Pancreas (tissue), 10 donors: ENCODE measurements around the gene HDHD2. TPM values are rescaled to one million over a fixed set of nuclear protein-coding genes. Genes with fewer than 3 reads are reported as not detected.

Experiments used
- ATAC-seq, 4 donors: fragments of 200-7000 bp; cut with Tn5 transposase; one replicate each; pipeline versions ENCODE4 v1.8.0 to v1.9.1; 2020; ENCODE audit warnings: mild to moderate bottlenecking in 4 of 4, moderate library complexity in 4 of 4
- DNase-seq, 6 donors: peaks; one replicate each; pipeline ENCODE4 v3.0.0-alpha.2; 2020
- FAIRE-seq: peaks from 2 replicates; lab custom pipeline; 2012; peaks lifted over from hg19 to GRCh38; lab: Jason Lieb, UNC
- H3K27ac ChIP-seq, 4 donors: fragments of 200-600 bp; sonication (generic); 1 replicate in 3 of 4; 2 replicates in 1 of 4; pipeline versions ENCODE4 v1.5.0 to v1.8.0; 2020
- H3K27me3 ChIP-seq, 4 donors: fragments of 200-600 bp; one replicate each; pipeline ENCODE4 v1.8.0; 2021
- H3K36me3 ChIP-seq, 3 donors: fragments of 200-600 bp; sonication (generic) in 1 of 3; one replicate each; pipeline versions ENCODE4 v1.5.0 to v1.8.0; 2020 to 2021
- H3K4me1 ChIP-seq, 3 donors: fragments of 200-600 bp; one replicate each; pipeline ENCODE4 v1.8.0; 2021
- H3K4me3 ChIP-seq, 4 donors: fragments of 200-600 bp; sonication (generic) in 2 of 4; one replicate each; pipeline versions ENCODE4 v1.5.0 to v1.8.0; 2020 to 2021
- H3K9me3 ChIP-seq, 4 donors: fragments of 200-600 bp; one replicate each; pipeline ENCODE4 v1.8.0; 2021
- WGBS, 2 donors: extraction: QIAGEN DNeasy Blood & Tissue Kit; methylation state at CpG; one replicate each; pipeline ENCODE4 v1.1.7; 2013; 5-methylcytosine and 5-hydroxymethylcytosine counted together
- intact Hi-C, 3 donors: fragments of 100-400 bp; cut with DNase I; formaldehyde crosslinking; loops; one replicate each; pipeline versions ENCODE4 v1.11.1 to v1.14.2; 2022
- polyA plus RNA-seq, 2 donors: library from polyadenylated mRNA; stranded (reverse); fragments of 200-250 nt; gene quantifications; one replicate each; pipeline ENCODE4 v1.2.3, GENCODE V29; 2013
- total RNA-seq, 6 donors: library from RNA; stranded (reverse); fragmentation: NEBNext Ultra II Directional in 4 of 6; extraction: Animal tissue kit (Norgen Biotek cat#: 25700) in 4 of 6; gene quantifications; one replicate each; pipeline versions ENCODE4 v1.2.1 to v1.2.4, GENCODE V29; 2021 to 2023
- TF ChIP-seq, protein P1 (sequence below), 4 donors: fragments of 200-600 bp; sonication (generic) in 3 of 4; IDR thresholded peaks; one replicate each; pipeline versions ENCODE4 v1.5.0 to v1.8.0; 2021; ENCODE audit warnings: antibody characterized with exemption in 4 of 4
- donor health status: healthy with polysubstance abuse.
- donor health status: DM: no; HTN: no; CAD: no; lungs with moderate emphysema.
- donor health status: DM: no; HTN: no; CAD: no.
- donor health status: control.
- donor health status: control.
- donor health status: Bipolar disorder and iron deficiency.
- donor health status: DM: yes; HTN: yes; CAD: no.
- donor health status: DM: no; HTN: no; CAD: no.
- donor health status: DM: no; HTN: no; CAD: no.
- donor health status: DM: yes; HTN: yes; CAD: no.

Gene HDHD2
- total and polyA plus RNA-seq, 8 donors = 12.7 to 28.0 (median 22.0) TPM

DNA sequence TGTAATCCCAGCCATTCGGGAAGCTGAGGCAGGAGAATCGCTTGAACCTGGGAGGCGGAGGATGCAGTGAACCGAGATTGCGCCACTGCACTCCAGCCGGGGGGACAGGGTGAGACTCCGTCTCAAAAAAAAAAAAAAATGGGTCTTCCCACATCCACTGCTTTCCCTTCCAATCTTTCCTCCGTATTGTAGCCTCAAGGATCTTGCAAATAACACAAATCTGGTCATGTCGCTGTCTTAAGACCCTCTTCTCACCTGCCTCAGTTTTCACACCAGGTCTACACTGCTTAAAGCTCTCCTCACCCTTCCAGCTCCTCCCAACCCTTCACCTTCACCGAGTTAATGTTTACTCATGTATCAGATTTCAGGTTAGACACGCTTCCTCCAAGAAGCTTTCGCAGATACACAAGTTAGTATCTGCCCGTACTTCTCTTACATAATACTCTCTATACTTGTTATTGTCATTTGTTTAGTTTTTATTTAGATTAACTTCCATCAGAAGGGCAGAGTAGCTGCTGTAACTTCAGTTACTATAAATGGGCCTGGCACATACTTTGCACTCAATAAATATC is 24.3 kb upstream of the HDHD2 start:
- FAIRE-seq = no peak
- intact Hi-C loops = no loop called here
- no peak overlapping the region for H3K27ac ChIP-seq
- WGBS, 2 donors = 52% methylated on average over 13 of the region's 13 CpGs
- TF ChIP-seq, protein P1, sequence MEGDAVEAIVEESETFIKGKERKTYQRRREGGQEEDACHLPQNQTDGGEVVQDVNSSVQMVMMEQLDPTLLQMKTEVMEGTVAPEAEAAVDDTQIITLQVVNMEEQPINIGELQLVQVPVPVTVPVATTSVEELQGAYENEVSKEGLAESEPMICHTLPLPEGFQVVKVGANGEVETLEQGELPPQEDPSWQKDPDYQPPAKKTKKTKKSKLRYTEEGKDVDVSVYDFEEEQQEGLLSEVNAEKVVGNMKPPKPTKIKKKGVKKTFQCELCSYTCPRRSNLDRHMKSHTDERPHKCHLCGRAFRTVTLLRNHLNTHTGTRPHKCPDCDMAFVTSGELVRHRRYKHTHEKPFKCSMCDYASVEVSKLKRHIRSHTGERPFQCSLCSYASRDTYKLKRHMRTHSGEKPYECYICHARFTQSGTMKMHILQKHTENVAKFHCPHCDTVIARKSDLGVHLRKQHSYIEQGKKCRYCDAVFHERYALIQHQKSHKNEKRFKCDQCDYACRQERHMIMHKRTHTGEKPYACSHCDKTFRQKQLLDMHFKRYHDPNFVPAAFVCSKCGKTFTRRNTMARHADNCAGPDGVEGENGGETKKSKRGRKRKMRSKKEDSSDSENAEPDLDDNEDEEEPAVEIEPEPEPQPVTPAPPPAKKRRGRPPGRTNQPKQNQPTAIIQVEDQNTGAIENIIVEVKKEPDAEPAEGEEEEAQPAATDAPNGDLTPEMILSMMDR (IDR thresholded peaks at IDR 0.05) = no peak
- ATAC-seq = peak; percentile 35 to 45 (median 38)
- H3K9me3 ChIP-seq = no peaks in the 10 kb centered on the region
- no peak for DNase-seq
- peak overlapping the region in 3 of 4 donors; percentile 51 to 99 (median 78) for H3K4me3 ChIP-seq
- no peaks in the 10 kb centered on the region for H3K27me3 ChIP-seq
- peaks cover 8 to 18% (median 13%) of the 10 kb centered on the region in 3 donors for H3K4me1 ChIP-seq
- H3K36me3 ChIP-seq = no peaks in the 10 kb centered on the region

DNA sequence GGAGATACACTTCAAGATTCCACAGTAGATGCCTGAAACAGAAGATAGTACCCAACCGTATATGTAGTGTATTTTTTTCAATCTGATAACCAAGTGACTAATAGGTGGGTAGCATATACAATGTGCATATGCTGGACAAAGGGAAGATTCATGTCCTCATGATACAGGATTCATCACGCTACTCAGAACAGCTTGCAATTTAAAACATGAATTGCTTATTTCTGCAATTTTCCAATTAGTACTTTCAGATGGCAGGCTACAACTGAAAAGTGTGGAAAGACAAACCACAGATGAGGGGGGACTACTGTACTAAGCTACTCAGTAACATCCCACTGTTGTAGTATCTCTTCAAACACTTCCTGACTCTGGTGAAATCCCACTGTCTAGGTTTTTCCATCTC is 22.2 kb upstream of the HDHD2 start:
- Histone ChIP-seq H3K9me3 (no peaks in the 10 kb centered on the region), H3K4me3 (no peak overlapping the region), H3K36me3 (no peaks in the 10 kb centered on the region), H3K27me3 (no peaks in the 10 kb centered on the region), H3K4me1 (peaks cover 8 to 24% (median 13%) of the 10 kb centered on the region in 3 donors), H3K27ac (no peak overlapping the region)
- 75 to 81% methylated on average over 2 of the region's 2 CpGs for WGBS, 2 donors
- DNase-seq (no peak), ATAC-seq (no peak), FAIRE-seq (no peak)
- TF ChIP-seq, protein P1 (IDR thresholded peaks at IDR 0.05) = no peak
- intact Hi-C loops = no loop called here

DNA sequence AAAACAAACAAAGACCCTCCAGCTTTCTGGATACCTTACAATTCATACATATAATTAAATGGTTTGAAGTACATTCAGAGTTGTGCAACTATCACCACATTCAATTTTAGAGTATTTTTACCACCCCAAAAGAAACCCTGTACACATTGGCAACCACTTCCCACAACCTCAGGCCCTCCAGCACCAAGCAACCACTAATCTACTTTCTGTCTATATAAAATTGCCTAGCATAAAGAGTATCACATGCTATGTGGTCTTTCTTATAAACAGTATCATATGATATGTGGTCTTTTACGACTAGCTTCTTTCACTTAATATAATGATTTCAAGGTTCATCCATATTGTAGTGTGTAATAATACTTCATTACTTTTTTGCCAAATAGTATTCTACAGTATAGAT is 18.6 kb upstream of the HDHD2 start:
- Histone ChIP-seq H3K36me3 (no peaks in the 10 kb centered on the region), H3K27me3 (no peaks in the 10 kb centered on the region), H3K9me3 (no peaks in the 10 kb centered on the region), H3K4me1 (peaks cover 0 to 17% (median 8%) of the 10 kb centered on the region in 3 donors), H3K4me3 (no peak overlapping the region), H3K27ac (no peak overlapping the region)
- 73 to 88% methylated on average over 1 of the region's 1 CpG for WGBS, 2 donors
- DNase-seq (no peak), FAIRE-seq (no peak), ATAC-seq (no peak)
- intact Hi-C loops = no loop called here
- TF ChIP-seq, protein P1 (IDR thresholded peaks at IDR 0.05) = no peak

DNA sequence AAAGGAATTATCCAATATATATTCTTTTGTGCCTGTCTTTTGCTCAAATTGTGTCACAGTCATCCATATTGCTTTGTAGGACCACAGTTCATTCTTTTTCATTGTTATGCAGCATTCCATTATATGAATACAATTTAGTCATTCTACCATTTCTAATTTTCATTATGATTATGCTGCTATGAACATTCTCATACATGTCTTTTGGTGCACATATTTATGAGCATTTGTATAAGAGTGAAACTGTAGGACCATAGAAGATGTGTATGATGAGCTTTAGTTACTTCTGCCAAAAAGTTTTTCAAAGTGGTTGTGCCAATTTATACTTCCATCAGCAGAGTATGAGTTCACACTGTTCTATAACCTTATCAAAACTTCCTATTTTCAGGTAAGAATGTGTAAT is 18.2 kb upstream of the HDHD2 start:
- H3K36me3 ChIP-seq = no peaks in the 10 kb centered on the region
- FAIRE-seq = no peak
- no peaks in the 10 kb centered on the region for H3K9me3 ChIP-seq
- TF ChIP-seq, protein P1 (IDR thresholded peaks at IDR 0.05) = no peak
- no peak for ATAC-seq
- H3K27ac ChIP-seq = no peak overlapping the region
- peaks cover 0 to 13% (median 5%) of the 10 kb centered on the region in 3 donors for H3K4me1 ChIP-seq
- no peak overlapping the region for H3K4me3 ChIP-seq
- no peaks in the 10 kb centered on the region for H3K27me3 ChIP-seq
- no peak for DNase-seq
- intact Hi-C loops = no loop called here

DNA sequence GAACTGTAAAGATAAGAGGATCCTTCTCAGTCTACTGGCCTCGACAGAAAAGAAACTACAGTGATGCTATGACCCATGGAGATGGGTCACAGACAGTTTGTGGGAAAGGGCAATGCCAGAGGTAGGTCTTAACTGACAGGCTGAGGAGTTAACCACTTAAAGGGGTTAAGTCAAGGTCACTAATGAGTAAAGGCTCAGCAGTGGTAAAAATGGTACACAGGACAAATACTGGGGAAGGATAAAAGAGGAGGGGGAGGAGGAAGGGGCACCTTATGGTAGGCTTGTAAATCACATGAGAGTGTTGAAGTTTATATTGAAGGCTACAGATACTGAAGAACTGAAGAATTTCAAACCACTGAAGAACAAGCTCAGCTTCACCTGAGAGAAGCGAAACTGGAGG is 16.0 kb upstream of the HDHD2 start:
- peaks cover 0 to 13% (median 5%) of the 10 kb centered on the region in 3 donors for H3K4me1 ChIP-seq
- TF ChIP-seq, protein P1 (IDR thresholded peaks at IDR 0.05) = no peak
- no peaks in the 10 kb centered on the region for H3K36me3 ChIP-seq
- DNase-seq = no peak
- no peak for FAIRE-seq
- intact Hi-C loops = no loop called here
- H3K4me3 ChIP-seq = no peak overlapping the region
- no peaks in the 10 kb centered on the region for H3K9me3 ChIP-seq
- ATAC-seq = no peak
- WGBS, 2 donors = 58 to 67% methylated on average over 2 of the region's 2 CpGs
- H3K27ac ChIP-seq = no peak overlapping the region
- no peaks in the 10 kb centered on the region for H3K27me3 ChIP-seq
